Neural cell (in vitro differentiated cells): ENCODE results near the gene TRAPPC2L. TPM values are rescaled to one million over a fixed set of nuclear protein-coding genes. Genes with fewer than 3 reads are reported as not detected.

Source experiments
- H2AFZ ChIP-seq: fragments of 200-600, 300-800 bp; sonication (generic), shearing (Covaris generic); 2 replicates; pipeline ENCODE4 v1.6.0; 2014; ENCODE audit warnings: low read depth, mild to moderate bottlenecking, antibody characterized with exemption, low read length, moderate library complexity
- H3F3A ChIP-seq: fragments of 200-600 bp; shearing (Covaris generic); 2 replicates; pipeline ENCODE4 v1.6.1; 2016; ENCODE audit warnings: mild to moderate bottlenecking, moderate library complexity, mixed read lengths, antibody characterized with exemption, low read length; ENCODE audit not compliant: insufficient read depth, poor library complexity, severe bottlenecking
- H3K27ac ChIP-seq: fragments of 200-600, 300-800 bp; sonication (generic), shearing (Covaris generic); 2 replicates; pipeline ENCODE4 v1.5.1; 2014; ENCODE audit warnings: mild to moderate bottlenecking, low read length, moderate library complexity
- H3K27me3 ChIP-seq: fragments of 300-800, 200-600 bp; sonication (generic), shearing (Covaris generic); 2 replicates; pipeline ENCODE4 v1.6.0; 2014; ENCODE audit warnings: mild to moderate bottlenecking, low read depth, low read length, moderate library complexity; ENCODE audit not compliant: insufficient read depth
- H3K36me3 ChIP-seq: fragments of 300-800, 200-600 bp; sonication (generic), shearing (Covaris generic); 2 replicates; pipeline ENCODE4 v1.5.1; 2014; ENCODE audit warnings: mild to moderate bottlenecking, antibody characterized with exemption, low read length, moderate library complexity; ENCODE audit not compliant: insufficient read depth
- H3K4me2 ChIP-seq: fragments of 300-800, 200-600 bp; sonication (generic), shearing (Covaris generic); 2 replicates; pipeline ENCODE4 v1.6.0; 2014; ENCODE audit warnings: mild to moderate bottlenecking, low read length
- H3K4me3 ChIP-seq: fragments of 300-800, 200-600 bp; sonication (generic), shearing (Covaris generic); 2 replicates; pipeline ENCODE4 v1.5.1; 2014; ENCODE audit warnings: mild to moderate bottlenecking, low read length, moderate library complexity
- H3K79me2 ChIP-seq: fragments of 200-600 bp; shearing (Covaris generic); replicated peaks from 2 replicates; pipeline ENCODE4 v1.6.0; 2014; ENCODE audit warnings: mild to moderate bottlenecking, low read length, moderate library complexity; ENCODE audit not compliant: insufficient read depth
- H3K9ac ChIP-seq: fragments of 300-800, 200-600 bp; sonication (generic), shearing (Covaris generic); 2 replicates; pipeline ENCODE4 v1.6.1; 2016; ENCODE audit warnings: mild to moderate bottlenecking, low read length, mixed read lengths
- H3K9me2 ChIP-seq: fragments of 200-600 bp; shearing (Covaris generic); 2 replicates; pipeline ENCODE4 v1.6.1; 2016; ENCODE audit warnings: mild to moderate bottlenecking, low read length, mixed read lengths; ENCODE audit not compliant: insufficient read depth
- H3K9me3 ChIP-seq: fragments of 200-600, 300-800 bp; sonication (generic), shearing (Covaris generic); 2 replicates; pipeline ENCODE4 v1.6.1; 2016; ENCODE audit warnings: mild to moderate bottlenecking, mixed run types, low read length, moderate library complexity, mixed read lengths
- H4K20me1 ChIP-seq: fragments of 200-600 bp; shearing (Covaris generic); 2 replicates; pipeline ENCODE4 v1.6.1; 2016; ENCODE audit warnings: mild to moderate bottlenecking, mixed run types; ENCODE audit not compliant: insufficient read depth
- EP300 ChIP-seq: fragments of 450-650 bp; conservative IDR thresholded peaks from 2 replicates; pipeline ENCODE4 v1.6.1; 2014; ENCODE audit warnings: antibody characterized with exemption, mild to moderate bottlenecking, moderate library complexity; ENCODE audit not compliant: poor library complexity, severe bottlenecking
- EZH2 ChIP-seq: fragments of 200-600, 300-800 bp; shearing (Covaris generic), sonication (generic); IDR thresholded peaks from 2 replicates; pipeline ENCODE4 v1.6.1; 2014; ENCODE audit warnings: antibody characterized with exemption, low read length, borderline replicate concordance, mild to moderate bottlenecking; ENCODE audit not compliant: insufficient read depth, poor library complexity, severe bottlenecking
- MXI1 ChIP-seq: fragments of 450-650 bp; conservative IDR thresholded peaks from 2 replicates; pipeline ENCODE4 v1.6.1; 2014; ENCODE audit warnings: antibody characterized with exemption, mild to moderate bottlenecking; ENCODE audit not compliant: poor library complexity, severe bottlenecking
- POLR2AphosphoS5 ChIP-seq: IDR thresholded peaks from 2 replicates; pipeline ENCODE4 v1.6.1; 2012
- RAD21 ChIP-seq: fragments of 450-650 bp; conservative IDR thresholded peaks from 2 replicates; pipeline ENCODE4 v1.6.1; 2014; ENCODE audit warnings: antibody characterized with exemption, mild to moderate bottlenecking, moderate library complexity
- SMC3 ChIP-seq: fragments of 450-650 bp; conservative IDR thresholded peaks from 2 replicates; pipeline ENCODE4 v1.6.1; 2014; ENCODE audit warnings: antibody characterized with exemption, mild to moderate bottlenecking, moderate library complexity; ENCODE audit not compliant: poor library complexity
- TAF1 ChIP-seq: IDR thresholded peaks from 2 replicates; pipeline ENCODE4 v1.6.1; 2012; ENCODE audit warnings: low read depth
- polyA plus RNA-seq: library from polyadenylated mRNA; depleted of rRNA; stranded (reverse); fragments of >200 nt; gene quantifications from 2 replicates; pipeline ENCODE4 v1.2.3, GENCODE V29; 2014
- TF ChIP-seq, protein P1 (sequence below): IDR thresholded peaks from 2 replicates; pipeline ENCODE4 v1.6.1; 2012; ENCODE audit warnings: borderline replicate concordance
- TF ChIP-seq, protein P2 (sequence below): fragments of 450-650 bp; IDR thresholded peaks from 2 replicates; pipeline ENCODE4 v1.5.1; 2014; ENCODE audit warnings: antibody characterized with exemption, mild to moderate bottlenecking, moderate library complexity; ENCODE audit not compliant: poor library complexity, severe bottlenecking

TRAPPC2L gene
- polyA plus RNA-seq, 1 donor from 2014 or later, result 70.2 TPM

DNA sequence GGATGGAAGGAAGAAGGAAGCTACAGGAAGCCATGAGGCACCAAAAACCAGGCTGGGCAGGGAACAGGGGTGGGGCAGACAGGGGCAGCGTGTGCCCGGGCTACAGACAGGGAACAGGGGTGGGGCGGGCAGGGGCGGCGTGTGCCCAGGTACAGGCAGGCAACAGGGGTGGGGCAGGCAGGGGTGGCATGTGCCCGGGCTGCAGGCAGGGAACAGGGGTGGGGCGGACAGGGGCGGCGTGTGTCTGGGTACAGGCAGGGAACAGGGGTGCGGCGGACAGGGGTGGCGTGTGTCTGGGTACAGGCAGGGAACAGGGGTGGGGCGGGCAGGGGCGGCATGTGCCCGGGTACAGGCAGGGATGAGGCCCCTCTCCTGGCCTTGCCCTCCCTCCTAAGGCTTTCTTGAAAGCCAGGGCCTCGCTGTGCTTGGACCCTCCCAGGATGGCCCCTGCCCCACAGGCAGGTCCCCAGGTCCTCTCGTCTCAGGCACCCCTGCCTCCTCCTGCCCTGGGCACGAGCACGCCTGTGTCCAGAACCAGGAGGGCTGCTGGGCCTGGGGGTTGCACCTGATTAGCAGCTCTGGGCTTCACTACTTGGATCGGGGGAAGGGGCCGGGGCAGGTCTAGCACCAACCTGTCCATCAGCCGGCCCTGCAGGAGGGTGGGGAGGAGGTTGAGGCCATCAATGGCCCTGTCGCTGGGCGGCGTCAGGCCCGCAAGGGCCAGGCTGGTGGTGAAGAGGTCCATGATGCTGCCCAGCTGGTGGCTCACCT, 30.7 kb upstream of the TRAPPC2L start:
- TF ChIP-seq RAD21, result no peak
- TF ChIP-seq, protein P1, sequence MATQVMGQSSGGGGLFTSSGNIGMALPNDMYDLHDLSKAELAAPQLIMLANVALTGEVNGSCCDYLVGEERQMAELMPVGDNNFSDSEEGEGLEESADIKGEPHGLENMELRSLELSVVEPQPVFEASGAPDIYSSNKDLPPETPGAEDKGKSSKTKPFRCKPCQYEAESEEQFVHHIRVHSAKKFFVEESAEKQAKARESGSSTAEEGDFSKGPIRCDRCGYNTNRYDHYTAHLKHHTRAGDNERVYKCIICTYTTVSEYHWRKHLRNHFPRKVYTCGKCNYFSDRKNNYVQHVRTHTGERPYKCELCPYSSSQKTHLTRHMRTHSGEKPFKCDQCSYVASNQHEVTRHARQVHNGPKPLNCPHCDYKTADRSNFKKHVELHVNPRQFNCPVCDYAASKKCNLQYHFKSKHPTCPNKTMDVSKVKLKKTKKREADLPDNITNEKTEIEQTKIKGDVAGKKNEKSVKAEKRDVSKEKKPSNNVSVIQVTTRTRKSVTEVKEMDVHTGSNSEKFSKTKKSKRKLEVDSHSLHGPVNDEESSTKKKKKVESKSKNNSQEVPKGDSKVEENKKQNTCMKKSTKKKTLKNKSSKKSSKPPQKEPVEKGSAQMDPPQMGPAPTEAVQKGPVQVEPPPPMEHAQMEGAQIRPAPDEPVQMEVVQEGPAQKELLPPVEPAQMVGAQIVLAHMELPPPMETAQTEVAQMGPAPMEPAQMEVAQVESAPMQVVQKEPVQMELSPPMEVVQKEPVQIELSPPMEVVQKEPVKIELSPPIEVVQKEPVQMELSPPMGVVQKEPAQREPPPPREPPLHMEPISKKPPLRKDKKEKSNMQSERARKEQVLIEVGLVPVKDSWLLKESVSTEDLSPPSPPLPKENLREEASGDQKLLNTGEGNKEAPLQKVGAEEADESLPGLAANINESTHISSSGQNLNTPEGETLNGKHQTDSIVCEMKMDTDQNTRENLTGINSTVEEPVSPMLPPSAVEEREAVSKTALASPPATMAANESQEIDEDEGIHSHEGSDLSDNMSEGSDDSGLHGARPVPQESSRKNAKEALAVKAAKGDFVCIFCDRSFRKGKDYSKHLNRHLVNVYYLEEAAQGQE, result no peak
- no peak for TF ChIP-seq POLR2AphosphoS5
- TF ChIP-seq, protein P2, sequence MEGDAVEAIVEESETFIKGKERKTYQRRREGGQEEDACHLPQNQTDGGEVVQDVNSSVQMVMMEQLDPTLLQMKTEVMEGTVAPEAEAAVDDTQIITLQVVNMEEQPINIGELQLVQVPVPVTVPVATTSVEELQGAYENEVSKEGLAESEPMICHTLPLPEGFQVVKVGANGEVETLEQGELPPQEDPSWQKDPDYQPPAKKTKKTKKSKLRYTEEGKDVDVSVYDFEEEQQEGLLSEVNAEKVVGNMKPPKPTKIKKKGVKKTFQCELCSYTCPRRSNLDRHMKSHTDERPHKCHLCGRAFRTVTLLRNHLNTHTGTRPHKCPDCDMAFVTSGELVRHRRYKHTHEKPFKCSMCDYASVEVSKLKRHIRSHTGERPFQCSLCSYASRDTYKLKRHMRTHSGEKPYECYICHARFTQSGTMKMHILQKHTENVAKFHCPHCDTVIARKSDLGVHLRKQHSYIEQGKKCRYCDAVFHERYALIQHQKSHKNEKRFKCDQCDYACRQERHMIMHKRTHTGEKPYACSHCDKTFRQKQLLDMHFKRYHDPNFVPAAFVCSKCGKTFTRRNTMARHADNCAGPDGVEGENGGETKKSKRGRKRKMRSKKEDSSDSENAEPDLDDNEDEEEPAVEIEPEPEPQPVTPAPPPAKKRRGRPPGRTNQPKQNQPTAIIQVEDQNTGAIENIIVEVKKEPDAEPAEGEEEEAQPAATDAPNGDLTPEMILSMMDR, result no peak
- TF ChIP-seq EP300, result no peak
- no peak for TF ChIP-seq MXI1
- no peak for TF ChIP-seq EZH2
- no peak for TF ChIP-seq SMC3
- TF ChIP-seq TAF1, result no peak
- Histone ChIP-seq H3K36me3 (no peaks in the 10 kb centered on the region), H3K27ac (no peak overlapping the region), H4K20me1 (no peaks in the 10 kb centered on the region), H3K27me3 (no peaks in the 10 kb centered on the region), H2AFZ (no peak overlapping the region), H3K4me3 (no peak overlapping the region), H3K4me2 (no peak overlapping the region), H3K9ac (no peak overlapping the region), H3K9me2 (no peaks in the 10 kb centered on the region), H3K9me3 (no peaks in the 10 kb centered on the region), H3K79me2 (no peaks in the 10 kb centered on the region), H3F3A (no peaks in the 10 kb centered on the region)

DNA sequence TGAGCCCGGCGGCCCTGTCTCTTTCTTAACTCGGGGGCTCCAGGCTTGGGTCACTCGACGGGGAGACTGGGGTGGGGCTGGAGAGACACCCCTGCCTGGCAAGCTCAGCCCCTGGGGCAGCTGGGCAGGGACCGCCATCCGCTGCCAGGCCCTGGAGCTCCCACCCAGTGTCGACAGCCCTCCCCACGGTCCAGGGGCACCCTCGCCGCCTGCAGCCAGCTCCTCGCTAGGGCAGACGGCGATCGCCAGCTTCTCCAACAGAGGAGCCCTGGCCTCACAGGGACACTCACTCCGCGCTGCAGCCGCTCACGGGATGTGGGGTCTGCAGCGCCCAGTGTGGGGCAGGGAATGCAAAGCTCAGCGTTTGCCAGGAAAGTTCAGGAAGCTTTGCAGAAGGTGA, 29.2 kb upstream of the TRAPPC2L start:
- H3K27me3 ChIP-seq, result no peaks in the 10 kb centered on the region
- H3K9ac ChIP-seq, result no peak overlapping the region
- H3F3A ChIP-seq, result no peaks in the 10 kb centered on the region
- no peaks in the 10 kb centered on the region for H4K20me1 ChIP-seq
- no peaks in the 10 kb centered on the region for H3K9me2 ChIP-seq
- no peaks in the 10 kb centered on the region for H3K9me3 ChIP-seq
- no peak overlapping the region for H2AFZ ChIP-seq
- no peak for TF ChIP-seq EZH2
- no peak overlapping the region for H3K4me2 ChIP-seq
- H3K4me3 ChIP-seq, result no peak overlapping the region
- H3K27ac ChIP-seq, result no peak overlapping the region
- no peaks in the 10 kb centered on the region for H3K79me2 ChIP-seq
- no peaks in the 10 kb centered on the region for H3K36me3 ChIP-seq

DNA sequence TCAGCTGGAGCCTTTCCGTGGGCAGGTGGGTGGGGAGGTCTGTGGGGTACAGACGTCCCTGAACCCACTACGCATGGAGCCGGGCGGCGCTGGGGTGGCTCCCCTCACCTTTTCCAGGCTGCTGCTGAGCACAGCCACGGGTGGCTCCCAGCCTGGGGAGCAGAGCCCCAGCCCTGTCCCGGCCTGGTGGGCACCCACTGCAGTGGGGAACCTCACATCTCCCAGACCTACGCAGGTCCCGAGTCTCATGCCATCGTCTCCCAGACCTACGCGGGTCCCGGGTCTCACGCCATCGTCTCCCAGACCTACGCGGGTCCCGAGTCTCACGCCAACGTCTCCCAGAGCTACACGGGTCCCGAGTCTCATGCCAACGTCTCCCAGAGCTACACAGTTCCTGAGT, 28.2 kb upstream of the TRAPPC2L start:
- no peaks in the 10 kb centered on the region for H3K36me3 ChIP-seq
- no peaks in the 10 kb centered on the region for H3K79me2 ChIP-seq
- H3K9me3 ChIP-seq, result no peaks in the 10 kb centered on the region
- H3K4me3 ChIP-seq, result no peak overlapping the region
- no peaks in the 10 kb centered on the region for H4K20me1 ChIP-seq
- no peaks in the 10 kb centered on the region for H3K27me3 ChIP-seq
- H3K9ac ChIP-seq, result no peak overlapping the region
- no peak overlapping the region for H2AFZ ChIP-seq
- no peak overlapping the region for H3K4me2 ChIP-seq
- no peaks in the 10 kb centered on the region for H3F3A ChIP-seq
- no peaks in the 10 kb centered on the region for H3K9me2 ChIP-seq
- no peak overlapping the region for H3K27ac ChIP-seq
- TF ChIP-seq, protein P2, result no peak
- TF ChIP-seq EZH2, result no peak
